ENCODE results near the gene RTN4RL1.

DNA sequence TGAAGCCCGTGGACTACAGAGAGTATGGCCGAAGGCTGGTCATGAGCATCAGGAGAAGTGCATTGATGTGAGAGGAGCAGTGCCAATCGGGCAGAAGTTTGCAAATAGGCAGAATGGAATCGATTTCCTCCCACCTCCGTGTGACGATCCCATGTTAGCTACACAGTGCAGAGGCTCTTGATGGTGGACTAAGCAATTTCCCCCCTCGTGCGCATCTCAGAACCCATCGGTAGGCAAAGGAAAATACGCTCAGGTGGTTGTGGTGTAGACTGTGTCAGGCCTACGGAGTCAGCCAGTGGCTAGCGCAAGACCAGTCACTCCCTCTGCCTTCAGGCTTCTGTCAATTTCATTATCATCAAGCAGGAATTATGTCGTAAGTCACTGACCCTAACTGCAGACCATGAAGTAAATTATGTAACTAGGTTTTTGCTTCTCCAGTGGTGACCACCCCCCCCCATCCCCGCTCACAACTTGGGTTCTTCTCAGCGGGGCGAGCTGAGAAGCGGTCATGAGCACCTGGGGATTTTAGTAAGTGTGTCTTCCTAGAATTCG is 128.0 kb downstream of the RTN4RL1 start:
- no peak for TF ChIP-seq POLR2AphosphoS5 (IDR thresholded peaks at IDR 0.05)
- TF ChIP-seq, protein P1, sequence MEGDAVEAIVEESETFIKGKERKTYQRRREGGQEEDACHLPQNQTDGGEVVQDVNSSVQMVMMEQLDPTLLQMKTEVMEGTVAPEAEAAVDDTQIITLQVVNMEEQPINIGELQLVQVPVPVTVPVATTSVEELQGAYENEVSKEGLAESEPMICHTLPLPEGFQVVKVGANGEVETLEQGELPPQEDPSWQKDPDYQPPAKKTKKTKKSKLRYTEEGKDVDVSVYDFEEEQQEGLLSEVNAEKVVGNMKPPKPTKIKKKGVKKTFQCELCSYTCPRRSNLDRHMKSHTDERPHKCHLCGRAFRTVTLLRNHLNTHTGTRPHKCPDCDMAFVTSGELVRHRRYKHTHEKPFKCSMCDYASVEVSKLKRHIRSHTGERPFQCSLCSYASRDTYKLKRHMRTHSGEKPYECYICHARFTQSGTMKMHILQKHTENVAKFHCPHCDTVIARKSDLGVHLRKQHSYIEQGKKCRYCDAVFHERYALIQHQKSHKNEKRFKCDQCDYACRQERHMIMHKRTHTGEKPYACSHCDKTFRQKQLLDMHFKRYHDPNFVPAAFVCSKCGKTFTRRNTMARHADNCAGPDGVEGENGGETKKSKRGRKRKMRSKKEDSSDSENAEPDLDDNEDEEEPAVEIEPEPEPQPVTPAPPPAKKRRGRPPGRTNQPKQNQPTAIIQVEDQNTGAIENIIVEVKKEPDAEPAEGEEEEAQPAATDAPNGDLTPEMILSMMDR (IDR thresholded peaks at IDR 0.05) = no peak

All from suprapubic skin (tissue), 3 donors.